Osteocyte (in vitro differentiated cells): ENCODE data around the gene ITGAD. TPM values are rescaled to one million over a fixed set of nuclear protein-coding genes. Genes with fewer than 3 reads are reported as not detected.

Source experiments
- DNase-seq: peaks from one replicate; pipeline ENCODE4 v3.0.0; 2021; ENCODE audit warnings: mixed read lengths; ENCODE audit not compliant: unreplicated experiment; ENCODE audit errors: extremely low spot score
- H3K27ac Mint-ChIP-seq: one replicate; pipeline ENCODE4 v1.8.0; 2021; ENCODE audit warnings: mild to moderate bottlenecking, mixed read lengths; ENCODE audit not compliant: unreplicated experiment
- H3K27me3 Mint-ChIP-seq: one replicate; pipeline ENCODE4 v1.8.0; 2021; ENCODE audit warnings: mixed read lengths; ENCODE audit not compliant: unreplicated experiment
- H3K36me3 Mint-ChIP-seq: one replicate; pipeline ENCODE4 v1.8.0; 2021; ENCODE audit warnings: mixed read lengths; ENCODE audit not compliant: unreplicated experiment
- H3K4me1 Mint-ChIP-seq: one replicate; pipeline ENCODE4 v1.8.0; 2021; ENCODE audit warnings: mixed read lengths; ENCODE audit not compliant: unreplicated experiment
- H3K4me3 Mint-ChIP-seq: one replicate; pipeline ENCODE4 v1.8.0; 2021; ENCODE audit warnings: mild to moderate bottlenecking, moderate library complexity, mixed read lengths; ENCODE audit not compliant: unreplicated experiment
- H3K9me3 Mint-ChIP-seq: one replicate; pipeline ENCODE4 v1.8.0; 2021; ENCODE audit warnings: mixed read lengths; ENCODE audit not compliant: unreplicated experiment
- CTCF ChIP-seq: fragments of 200-600 bp; sonication (generic); IDR thresholded peaks from 2 replicates; pipeline ENCODE4 v1.5.0; 2021; ENCODE audit warnings: antibody characterized with exemption, mild to moderate bottlenecking, moderate library complexity
- total RNA-seq: library from RNA; stranded (reverse); gene quantifications from 2 replicates; pipeline ENCODE4 v1.2.1, GENCODE V29; 2021

Gene ITGAD
- total RNA-seq, 1 donor from 2014 or later, result not detected

- Mint-ChIP-seq H3K4me3 (no peak overlapping the region), H3K27me3 (peaks cover 13% of the 10 kb centered on the region), H3K27ac (no peak overlapping the region), H3K4me1 (no peaks in the 10 kb centered on the region), H3K9me3 (no peaks in the 10 kb centered on the region), H3K36me3 (no peaks in the 10 kb centered on the region)
- no peak for DNase-seq
- TF ChIP-seq CTCF, result no peak
Observed at GRCh38 chr16:31423801-31424200, 30.7 kb downstream of the ITGAD start.

GRCh38 chr16:31427441-31428278, 34.5 kb downstream of the ITGAD start:
- H3K27me3 Mint-ChIP-seq, result peaks cover 10% of the 10 kb centered on the region
- H3K4me3 Mint-ChIP-seq, result no peak overlapping the region
- H3K27ac Mint-ChIP-seq, result no peak overlapping the region
- H3K4me1 Mint-ChIP-seq, result no peaks in the 10 kb centered on the region
- H3K9me3 Mint-ChIP-seq, result no peaks in the 10 kb centered on the region
- no peaks in the 10 kb centered on the region for H3K36me3 Mint-ChIP-seq
- TF ChIP-seq CTCF, result no peak
- DNase-seq, result no peak

GRCh38 chr16:31428279-31428597, 35.1 kb downstream of the ITGAD start, which contains the start of gene COX6A2:
TSS of gene COX6A2 (minus strand) at chr16:31428360. CDS start at chr16:31428325, 35 bp downstream.
- H3K4me3 Mint-ChIP-seq, result no peak within 1 kb of the TSS
- H3K27ac Mint-ChIP-seq, result no peak within 1 kb of the TSS
- H3K27me3 Mint-ChIP-seq, result peaks cover 10% of the 10 kb centered on the region
- H3K4me1 Mint-ChIP-seq, result no peaks in the 10 kb centered on the region
- no peak for TF ChIP-seq CTCF
- no peaks in the 10 kb centered on the region for H3K9me3 Mint-ChIP-seq
- no peak for DNase-seq
- H3K36me3 Mint-ChIP-seq, result no peaks in the 10 kb centered on the region

GRCh38 chr16:31428638-31429247, 35.6 kb downstream of the ITGAD start:
- Mint-ChIP-seq H3K36me3 (no peaks in the 10 kb centered on the region), H3K4me3 (no peak overlapping the region), H3K4me1 (no peaks in the 10 kb centered on the region), H3K9me3 (no peaks in the 10 kb centered on the region), H3K27me3 (peaks cover 8% of the 10 kb centered on the region), H3K27ac (no peak overlapping the region)
- no peak for DNase-seq
- no peak for TF ChIP-seq CTCF

GRCh38 chr16:31429314-31429713, 36.2 kb downstream of the ITGAD start:
- DNase-seq, result no peak
- no peaks in the 10 kb centered on the region for H3K4me1 Mint-ChIP-seq
- no peak overlapping the region for H3K27ac Mint-ChIP-seq
- H3K27me3 Mint-ChIP-seq, result peaks cover 8% of the 10 kb centered on the region
- no peak for TF ChIP-seq CTCF
- no peak overlapping the region for H3K4me3 Mint-ChIP-seq
- no peaks in the 10 kb centered on the region for H3K36me3 Mint-ChIP-seq
- no peaks in the 10 kb centered on the region for H3K9me3 Mint-ChIP-seq
